Keratinocyte (primary cell): ENCODE results near the gene GALNT2.

ENCODE experiments used
- EZH2 ChIP-seq: IDR thresholded peaks from one replicate; pipeline ENCODE4 v1.6.1; 2012; ENCODE audit warnings: inconsistent platforms, mild to moderate bottlenecking, low read length, moderate library complexity
- TF ChIP-seq, protein P1 (sequence below), 3 experiments: IDR thresholded peaks in 1 of 3; conservative IDR thresholded peaks in 1 of 3; optimal IDR thresholded peaks in 1 of 3; 2 replicates in 2 of 3; 3 replicates in 1 of 3; pipeline versions ENCODE3 to v1.5.1; 2011; ENCODE audit warnings: low read length in 3 of 3, mild to moderate bottlenecking in 3 of 3, moderate library complexity in 2 of 3, control low read depth in 1 of 3, inconsistent platforms in 1 of 3; ENCODE audit not compliant: insufficient read depth in 2 of 3; ENCODE audit errors: extremely low read depth in 1 of 3

DNA sequence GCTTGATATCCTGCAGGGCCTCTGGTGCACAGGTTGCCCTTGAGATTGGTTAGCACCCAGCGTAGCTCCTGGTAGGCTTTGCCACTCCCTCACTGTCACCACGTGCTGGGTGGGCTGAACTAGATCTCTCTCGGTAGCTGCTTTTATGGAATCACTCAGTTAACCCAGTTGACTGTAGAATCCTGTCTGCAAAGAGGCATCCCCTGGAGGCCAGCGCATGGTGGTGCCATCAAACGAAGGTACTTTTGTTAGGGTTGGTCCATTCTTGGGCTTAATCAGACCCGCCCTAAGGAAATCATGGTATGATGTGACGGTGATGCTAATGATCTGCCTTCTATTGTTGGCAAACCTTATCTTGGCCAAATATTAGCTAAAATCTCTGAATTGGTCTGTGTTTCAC, 153.4 kb downstream of the GALNT2 start:
- no peak for TF ChIP-seq EZH2
- TF ChIP-seq, protein P1, sequence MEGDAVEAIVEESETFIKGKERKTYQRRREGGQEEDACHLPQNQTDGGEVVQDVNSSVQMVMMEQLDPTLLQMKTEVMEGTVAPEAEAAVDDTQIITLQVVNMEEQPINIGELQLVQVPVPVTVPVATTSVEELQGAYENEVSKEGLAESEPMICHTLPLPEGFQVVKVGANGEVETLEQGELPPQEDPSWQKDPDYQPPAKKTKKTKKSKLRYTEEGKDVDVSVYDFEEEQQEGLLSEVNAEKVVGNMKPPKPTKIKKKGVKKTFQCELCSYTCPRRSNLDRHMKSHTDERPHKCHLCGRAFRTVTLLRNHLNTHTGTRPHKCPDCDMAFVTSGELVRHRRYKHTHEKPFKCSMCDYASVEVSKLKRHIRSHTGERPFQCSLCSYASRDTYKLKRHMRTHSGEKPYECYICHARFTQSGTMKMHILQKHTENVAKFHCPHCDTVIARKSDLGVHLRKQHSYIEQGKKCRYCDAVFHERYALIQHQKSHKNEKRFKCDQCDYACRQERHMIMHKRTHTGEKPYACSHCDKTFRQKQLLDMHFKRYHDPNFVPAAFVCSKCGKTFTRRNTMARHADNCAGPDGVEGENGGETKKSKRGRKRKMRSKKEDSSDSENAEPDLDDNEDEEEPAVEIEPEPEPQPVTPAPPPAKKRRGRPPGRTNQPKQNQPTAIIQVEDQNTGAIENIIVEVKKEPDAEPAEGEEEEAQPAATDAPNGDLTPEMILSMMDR (optimal IDR thresholded peaks at IDR 0.05 in 1 of 3, IDR thresholded peaks at IDR 0.05 in 1 of 3, conservative IDR thresholded peaks at IDR 0.05 in 1 of 3; ENCODE audit: extremely low read depth in 1 of 3, insufficient read depth in 2 of 3, low read length in 3 of 3) = no peak
